ENCODE measurements around the gene ACAN.

The ACAN gene

GRCh38 chr15:88917760-88918159 lies 114.5 kb downstream of the ACAN start:
- no peak for DNase-seq (ENCODE audit: extremely low read depth in 1 of 2, low read depth in 1 of 2)

- DNase-seq (ENCODE audit: extremely low read depth in 1 of 2, low read depth in 1 of 2), result peak in 1 of 2 donors; percentile 61
Measured at GRCh38 chr15:88918738-88919137, 115.5 kb downstream of the ACAN start.

- no peak for DNase-seq (ENCODE audit: extremely low read depth in 1 of 2, low read depth in 1 of 2)
Measured at GRCh38 chr15:88920186-88920891, 117.1 kb downstream of the ACAN start.

- DNase-seq (ENCODE audit: extremely low read depth in 1 of 2, low read depth in 1 of 2), result peak in 1 of 2 donors; percentile 48
Measured at GRCh38 chr15:88920892-88921435, 117.7 kb downstream of the ACAN start.

Data from stimulated activated CD8-positive, alpha-beta memory T cell treated with anti-CD3 and anti-CD28 coated beads, Interleukin-7, amount 100 ng/mL, for 48 hours (primary cell).